Measurements from ENCODE around the gene TSPAN15.

The TSPAN15 gene

GRCh38 chr10:69465457-69466157 lies 14.3 kb downstream of the TSPAN15 start:
- TF ChIP-seq, protein P1, sequence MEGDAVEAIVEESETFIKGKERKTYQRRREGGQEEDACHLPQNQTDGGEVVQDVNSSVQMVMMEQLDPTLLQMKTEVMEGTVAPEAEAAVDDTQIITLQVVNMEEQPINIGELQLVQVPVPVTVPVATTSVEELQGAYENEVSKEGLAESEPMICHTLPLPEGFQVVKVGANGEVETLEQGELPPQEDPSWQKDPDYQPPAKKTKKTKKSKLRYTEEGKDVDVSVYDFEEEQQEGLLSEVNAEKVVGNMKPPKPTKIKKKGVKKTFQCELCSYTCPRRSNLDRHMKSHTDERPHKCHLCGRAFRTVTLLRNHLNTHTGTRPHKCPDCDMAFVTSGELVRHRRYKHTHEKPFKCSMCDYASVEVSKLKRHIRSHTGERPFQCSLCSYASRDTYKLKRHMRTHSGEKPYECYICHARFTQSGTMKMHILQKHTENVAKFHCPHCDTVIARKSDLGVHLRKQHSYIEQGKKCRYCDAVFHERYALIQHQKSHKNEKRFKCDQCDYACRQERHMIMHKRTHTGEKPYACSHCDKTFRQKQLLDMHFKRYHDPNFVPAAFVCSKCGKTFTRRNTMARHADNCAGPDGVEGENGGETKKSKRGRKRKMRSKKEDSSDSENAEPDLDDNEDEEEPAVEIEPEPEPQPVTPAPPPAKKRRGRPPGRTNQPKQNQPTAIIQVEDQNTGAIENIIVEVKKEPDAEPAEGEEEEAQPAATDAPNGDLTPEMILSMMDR (IDR thresholded peaks at IDR 0.05) = no peak
- Histone ChIP-seq H3K4me3 (no peak overlapping the region), H3K27ac (peak overlapping the region; percentile 14 to 67)
- DNase-seq (ENCODE audit: low spot score) = no peak

DNA sequence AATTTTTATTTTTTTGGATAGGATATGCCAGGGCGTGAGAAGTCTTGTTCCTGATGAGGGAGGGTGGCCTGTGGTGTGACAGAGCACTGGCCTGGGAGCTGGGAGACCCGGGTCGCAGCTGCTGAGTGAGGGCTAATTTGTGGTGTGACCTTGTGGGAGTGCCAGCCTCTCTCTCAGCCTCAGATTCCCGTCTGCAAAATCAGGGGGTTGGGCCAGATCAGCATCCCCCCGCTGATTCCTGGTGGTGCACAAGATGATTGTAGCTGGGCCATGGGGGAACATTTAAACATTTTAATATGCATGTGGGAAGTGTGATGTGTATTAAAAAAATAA lies 14.9 kb downstream of the TSPAN15 start:
- no peak overlapping the region for H3K4me3 ChIP-seq
- no peak for DNase-seq (ENCODE audit: low spot score)
- TF ChIP-seq, protein P1 (IDR thresholded peaks at IDR 0.05) = no peak
- peak overlapping the region in 1 of 2 donors; percentile 3 for H3K27ac ChIP-seq

GRCh38 chr10:69466689-69467088 lies 15.4 kb downstream of the TSPAN15 start:
- peak overlapping the region in 1 of 2 donors; percentile 3 for H3K27ac ChIP-seq
- TF ChIP-seq, protein P1 (IDR thresholded peaks at IDR 0.05) = no peak
- no peak for DNase-seq (ENCODE audit: low spot score)
- no peak overlapping the region for H3K4me3 ChIP-seq

GRCh38 chr10:69467928-69468750 lies 16.9 kb downstream of the TSPAN15 start:
- H3K27ac ChIP-seq = peak overlapping the region in 1 of 2 donors; percentile 66
- H3K4me3 ChIP-seq = no peak overlapping the region
- TF ChIP-seq, protein P1 (IDR thresholded peaks at IDR 0.05) = no peak
- DNase-seq (ENCODE audit: low spot score) = no peak

- TF ChIP-seq, protein P1 (IDR thresholded peaks at IDR 0.05) = no peak
- DNase-seq (ENCODE audit: low spot score) = no peak
- peak overlapping the region in 1 of 2 donors; percentile 15 for H3K27ac ChIP-seq
- no peak overlapping the region for H3K4me3 ChIP-seq
These were observed 17.5 kb downstream of the TSPAN15 start for GRCh38 chr10:69468751-69469089.

- TF ChIP-seq, protein P1 (IDR thresholded peaks at IDR 0.05) = no peak
- no peak for DNase-seq (ENCODE audit: low spot score)
- H3K27ac ChIP-seq = no peak overlapping the region
- H3K4me3 ChIP-seq = no peak overlapping the region
These were observed 18.7 kb downstream of the TSPAN15 start for GRCh38 chr10:69469976-69470375.
